Neural cell (in vitro differentiated cells): ENCODE results near the gene CYTH3. TPM values are rescaled to one million over a fixed set of nuclear protein-coding genes. Genes with fewer than 3 reads are reported as not detected.

Experiments used
- H2AFZ ChIP-seq: fragments of 200-600, 300-800 bp; sonication (generic), shearing (Covaris generic); 2 replicates; pipeline ENCODE4 v1.6.0; 2014; ENCODE audit warnings: low read depth, mild to moderate bottlenecking, antibody characterized with exemption, low read length, moderate library complexity
- H3F3A ChIP-seq: fragments of 200-600 bp; shearing (Covaris generic); 2 replicates; pipeline ENCODE4 v1.6.1; 2016; ENCODE audit warnings: mild to moderate bottlenecking, moderate library complexity, mixed read lengths, antibody characterized with exemption, low read length; ENCODE audit not compliant: insufficient read depth, poor library complexity, severe bottlenecking
- H3K27ac ChIP-seq: fragments of 200-600, 300-800 bp; sonication (generic), shearing (Covaris generic); 2 replicates; pipeline ENCODE4 v1.5.1; 2014; ENCODE audit warnings: mild to moderate bottlenecking, low read length, moderate library complexity
- H3K27me3 ChIP-seq: fragments of 300-800, 200-600 bp; sonication (generic), shearing (Covaris generic); 2 replicates; pipeline ENCODE4 v1.6.0; 2014; ENCODE audit warnings: mild to moderate bottlenecking, low read depth, low read length, moderate library complexity; ENCODE audit not compliant: insufficient read depth
- H3K36me3 ChIP-seq: fragments of 300-800, 200-600 bp; sonication (generic), shearing (Covaris generic); 2 replicates; pipeline ENCODE4 v1.5.1; 2014; ENCODE audit warnings: mild to moderate bottlenecking, antibody characterized with exemption, low read length, moderate library complexity; ENCODE audit not compliant: insufficient read depth
- H3K4me2 ChIP-seq: fragments of 300-800, 200-600 bp; sonication (generic), shearing (Covaris generic); 2 replicates; pipeline ENCODE4 v1.6.0; 2014; ENCODE audit warnings: mild to moderate bottlenecking, low read length
- H3K4me3 ChIP-seq: fragments of 300-800, 200-600 bp; sonication (generic), shearing (Covaris generic); 2 replicates; pipeline ENCODE4 v1.5.1; 2014; ENCODE audit warnings: mild to moderate bottlenecking, low read length, moderate library complexity
- H3K79me2 ChIP-seq: fragments of 200-600 bp; shearing (Covaris generic); replicated peaks from 2 replicates; pipeline ENCODE4 v1.6.0; 2014; ENCODE audit warnings: mild to moderate bottlenecking, low read length, moderate library complexity; ENCODE audit not compliant: insufficient read depth
- H3K9ac ChIP-seq: fragments of 300-800, 200-600 bp; sonication (generic), shearing (Covaris generic); 2 replicates; pipeline ENCODE4 v1.6.1; 2016; ENCODE audit warnings: mild to moderate bottlenecking, low read length, mixed read lengths
- H3K9me2 ChIP-seq: fragments of 200-600 bp; shearing (Covaris generic); 2 replicates; pipeline ENCODE4 v1.6.1; 2016; ENCODE audit warnings: mild to moderate bottlenecking, low read length, mixed read lengths; ENCODE audit not compliant: insufficient read depth
- H3K9me3 ChIP-seq: fragments of 200-600, 300-800 bp; sonication (generic), shearing (Covaris generic); 2 replicates; pipeline ENCODE4 v1.6.1; 2016; ENCODE audit warnings: mild to moderate bottlenecking, mixed run types, low read length, moderate library complexity, mixed read lengths
- H4K20me1 ChIP-seq: fragments of 200-600 bp; shearing (Covaris generic); 2 replicates; pipeline ENCODE4 v1.6.1; 2016; ENCODE audit warnings: mild to moderate bottlenecking, mixed run types; ENCODE audit not compliant: insufficient read depth
- CTCF ChIP-seq: fragments of 450-650 bp; IDR thresholded peaks from 2 replicates; pipeline ENCODE4 v1.5.1; 2014; ENCODE audit warnings: antibody characterized with exemption, mild to moderate bottlenecking, moderate library complexity; ENCODE audit not compliant: poor library complexity, severe bottlenecking
- EP300 ChIP-seq: fragments of 450-650 bp; conservative IDR thresholded peaks from 2 replicates; pipeline ENCODE4 v1.6.1; 2014; ENCODE audit warnings: antibody characterized with exemption, mild to moderate bottlenecking, moderate library complexity; ENCODE audit not compliant: poor library complexity, severe bottlenecking
- EZH2 ChIP-seq: fragments of 200-600, 300-800 bp; shearing (Covaris generic), sonication (generic); IDR thresholded peaks from 2 replicates; pipeline ENCODE4 v1.6.1; 2014; ENCODE audit warnings: antibody characterized with exemption, low read length, borderline replicate concordance, mild to moderate bottlenecking; ENCODE audit not compliant: insufficient read depth, poor library complexity, severe bottlenecking
- MXI1 ChIP-seq: fragments of 450-650 bp; conservative IDR thresholded peaks from 2 replicates; pipeline ENCODE4 v1.6.1; 2014; ENCODE audit warnings: antibody characterized with exemption, mild to moderate bottlenecking; ENCODE audit not compliant: poor library complexity, severe bottlenecking
- POLR2AphosphoS5 ChIP-seq: IDR thresholded peaks from 2 replicates; pipeline ENCODE4 v1.6.1; 2012
- RAD21 ChIP-seq: fragments of 450-650 bp; conservative IDR thresholded peaks from 2 replicates; pipeline ENCODE4 v1.6.1; 2014; ENCODE audit warnings: antibody characterized with exemption, mild to moderate bottlenecking, moderate library complexity
- REST ChIP-seq: IDR thresholded peaks from 2 replicates; pipeline ENCODE4 v1.6.1; 2012; ENCODE audit warnings: borderline replicate concordance
- SMC3 ChIP-seq: fragments of 450-650 bp; conservative IDR thresholded peaks from 2 replicates; pipeline ENCODE4 v1.6.1; 2014; ENCODE audit warnings: antibody characterized with exemption, mild to moderate bottlenecking, moderate library complexity; ENCODE audit not compliant: poor library complexity
- TAF1 ChIP-seq: IDR thresholded peaks from 2 replicates; pipeline ENCODE4 v1.6.1; 2012; ENCODE audit warnings: low read depth
- polyA plus RNA-seq: library from polyadenylated mRNA; depleted of rRNA; stranded (reverse); fragments of >200 nt; gene quantifications from 2 replicates; pipeline ENCODE4 v1.2.3, GENCODE V29; 2014

The CYTH3 gene
- polyA plus RNA-seq, 1 donor from 2014 or later = 33.9 TPM

- Histone ChIP-seq H3K27ac (no peak overlapping the region), H3K36me3 (peaks cover 19% of the 10 kb centered on the region), H4K20me1 (no peaks in the 10 kb centered on the region), H3K27me3 (no peaks in the 10 kb centered on the region), H3K9me3 (no peaks in the 10 kb centered on the region), H3K79me2 (peaks cover 3% of the 10 kb centered on the region), H2AFZ (no peak overlapping the region), H3K4me3 (no peak overlapping the region), H3K9ac (no peak overlapping the region), H3K9me2 (no peaks in the 10 kb centered on the region), H3F3A (no peaks in the 10 kb centered on the region), H3K4me2 (no peak overlapping the region)
- TF ChIP-seq CTCF (no peak), RAD21 (no peak), TAF1 (no peak), REST (no peak), EP300 (no peak)
These were observed 144.2 kb downstream of the CYTH3 start for GRCh38 chr7:6128205-6128604.

GRCh38 chr7:6127110-6127490 is 145.3 kb downstream of the CYTH3 start:
- Histone ChIP-seq H4K20me1 (no peaks in the 10 kb centered on the region), H3K27me3 (no peaks in the 10 kb centered on the region), H3K27ac (no peak overlapping the region), H3K4me3 (no peak overlapping the region), H3K79me2 (peaks cover 3% of the 10 kb centered on the region), H3F3A (no peaks in the 10 kb centered on the region), H3K36me3 (peaks cover 19% of the 10 kb centered on the region), H2AFZ (no peak overlapping the region), H3K9me3 (no peaks in the 10 kb centered on the region), H3K9me2 (no peaks in the 10 kb centered on the region), H3K4me2 (no peak overlapping the region), H3K9ac (no peak overlapping the region)
- TF ChIP-seq EP300 = no peak
- TF ChIP-seq SMC3 = no peak
- no peak for TF ChIP-seq EZH2
- TF ChIP-seq POLR2AphosphoS5 = no peak
- no peak for TF ChIP-seq CTCF
- TF ChIP-seq TAF1 = no peak
- no peak for TF ChIP-seq RAD21
- TF ChIP-seq MXI1 = no peak
- no peak for TF ChIP-seq REST
